SK-N-DZ (cell line): ENCODE data around the gene TBC1D17.

Experiments
- small RNA-seq, 2 experiments: library from RNA; depleted of rRNA; stranded (forward); fragments of <200 nt; gene quantifications; one replicate each; pipeline ENCODE3, GENCODE V24; 2014

The TBC1D17 gene

Small RNA genes within 50 kb of the gene (small RNA-seq; reads per million reads assigned to genes)
- gene MIR4749, result 0 reads per million in 2 experiments
